Esophagus squamous epithelium (tissue), 5 donors: ENCODE data around the gene ZEB2. TPM values are rescaled to one million over a fixed set of nuclear protein-coding genes. Genes with fewer than 3 reads are reported as not detected.

Experiments used
- DNase-seq: peaks from one replicate; lab custom pipeline; 2025; lab: John Stamatoyannopoulos, UW
- H3K27ac ChIP-seq, 4 donors: fragments of 200-600 bp; sonication (generic); one replicate each; pipeline ENCODE4 v1.5.1; 2016 to 2019; ENCODE audit warnings: mild to moderate bottlenecking in 1 of 4
- H3K27me3 ChIP-seq, 4 donors: fragments of 200-600 bp; sonication (generic); 1 replicate in 3 of 4; 2 replicates in 1 of 4; pipeline versions ENCODE4 v1.5.1 to v1.6.0; 2017 to 2021; ENCODE audit warnings: antibody characterized with exemption in 1 of 4
- H3K36me3 ChIP-seq, 3 donors: fragments of 200-600 bp; sonication (generic); one replicate each; pipeline ENCODE4 v1.5.1; 2016 to 2019
- H3K4me1 ChIP-seq, 3 donors: fragments of 200-600 bp; sonication (generic); one replicate each; pipeline ENCODE4 v1.5.1; 2017 to 2019
- H3K4me3 ChIP-seq, 4 donors: fragments of 200-600 bp; sonication (generic); 1 replicate in 3 of 4; 2 replicates in 1 of 4; pipeline ENCODE4 v1.5.1; 2016 to 2019; ENCODE audit warnings: mild to moderate bottlenecking in 2 of 4, moderate library complexity in 1 of 4
- H3K9me3 ChIP-seq, 3 donors: fragments of 200-600 bp; sonication (generic); one replicate each; pipeline ENCODE4 v1.5.1; 2016 to 2019
- CTCF ChIP-seq, 6 experiments: fragments of 450-650 bp in 4 of 6; fragments of 200-600 bp in 2 of 6; sonication (generic) in 2 of 6; IDR thresholded peaks; one replicate each; pipeline ENCODE4 v1.5.1; 2016 to 2019; ENCODE audit warnings: antibody characterized with exemption in 6 of 6, mild to moderate bottlenecking in 4 of 6, moderate library complexity in 4 of 6
- POLR2A ChIP-seq, 4 donors: fragments of 450-650 bp; IDR thresholded peaks; one replicate each; pipeline ENCODE4 v1.6.1; 2017; ENCODE audit warnings: antibody characterized with exemption in 4 of 4, mild to moderate bottlenecking in 4 of 4, moderate library complexity in 3 of 4
- WGBS, 2 donors: methylation state at CpG; one replicate each; pipeline ENCODE4 v1.1.5; 2018; 5-methylcytosine and 5-hydroxymethylcytosine counted together
- intact Hi-C: fragments of 100-400 bp; cut with DNase I; formaldehyde crosslinking; loops from one replicate; pipeline ENCODE4 v1.15.0; 2022
- total RNA-seq, 4 donors: library from RNA; depleted of rRNA; stranded (reverse); fragments of >200 nt; gene quantifications; one replicate each; pipeline ENCODE4 v1.1.0, GENCODE V29; 2016
- donor health status: DM: yes; HTN: yes; CAD: no.

ZEB2 gene
- total RNA-seq, 4 donors from 2014 or later: 3.1 to 56.5 (median 15.7) TPM

DNA sequence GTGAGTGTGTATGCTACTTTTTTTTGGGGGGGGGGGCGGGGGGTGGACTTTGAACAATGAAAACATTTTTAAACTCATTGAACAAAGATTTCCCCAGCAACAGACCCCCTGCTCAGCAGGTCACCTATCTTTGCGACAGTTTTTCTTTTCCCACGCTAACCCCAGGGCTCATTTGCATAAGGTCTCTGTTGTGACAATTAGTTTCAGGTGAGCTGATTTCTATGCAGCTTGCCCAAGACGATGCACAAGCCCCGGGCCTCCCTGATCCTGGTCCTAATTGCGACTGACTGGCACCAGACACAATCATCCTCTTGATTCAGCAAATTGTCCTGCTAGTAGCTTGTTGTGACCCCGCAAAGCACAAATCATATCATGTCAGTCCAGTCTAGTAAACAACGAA, 40.3 kb downstream of the ZEB2 start:
- WGBS, 2 donors: 62 to 64% methylated on average over 8 of the region's 8 CpGs
- no peak overlapping the region for H3K4me3 ChIP-seq
- TF ChIP-seq POLR2A (IDR thresholded peaks at IDR 0.05): no peak
- TF ChIP-seq CTCF (IDR thresholded peaks at IDR 0.05): no peak
- intact Hi-C loops: no loop called here
- no peak for DNase-seq
- H3K27me3 ChIP-seq: no peaks in the 10 kb centered on the region
- no peaks in the 10 kb centered on the region for H3K36me3 ChIP-seq
- peaks cover 0 to 62% (median 13%) of the 10 kb centered on the region in 3 donors for H3K4me1 ChIP-seq
- H3K27ac ChIP-seq: peak overlapping the region in 2 of 4 donors; percentile 13 to 61
- no peaks in the 10 kb centered on the region for H3K9me3 ChIP-seq

GRCh38 chr2:144479138-144479537, 40.8 kb downstream of the ZEB2 start:
- Histone ChIP-seq H3K9me3 (no peaks in the 10 kb centered on the region), H3K27ac (peak overlapping the region in 3 of 4 donors; percentile 13 to 61 (median 35)), H3K27me3 (no peaks in the 10 kb centered on the region), H3K4me1 (peaks cover 0 to 62% (median 11%) of the 10 kb centered on the region in 3 donors), H3K4me3 (no peak overlapping the region), H3K36me3 (no peaks in the 10 kb centered on the region)
- DNase-seq: no peak
- intact Hi-C loops: no loop called here
- WGBS, 2 donors: 60 to 67% methylated on average over 3 to 4 of the region's 4 CpGs
- TF ChIP-seq POLR2A (IDR thresholded peaks at IDR 0.05): no peak
- TF ChIP-seq CTCF (IDR thresholded peaks at IDR 0.05): no peak

GRCh38 chr2:144477957-144478311, 42.0 kb downstream of the ZEB2 start:
- Histone ChIP-seq H3K9me3 (no peaks in the 10 kb centered on the region), H3K27me3 (no peaks in the 10 kb centered on the region), H3K36me3 (no peaks in the 10 kb centered on the region), H3K4me1 (peaks cover 0 to 69% (median 11%) of the 10 kb centered on the region in 3 donors), H3K4me3 (peak overlapping the region in 1 of 4 donors; percentile 18), H3K27ac (peak overlapping the region in 3 of 4 donors; percentile 17 to 50 (median 37))
- DNase-seq: no peak
- 66 to 68% methylated on average over 7 of the region's 7 CpGs for WGBS, 2 donors
- no peak for TF ChIP-seq CTCF (IDR thresholded peaks at IDR 0.05)
- no peak for TF ChIP-seq POLR2A (IDR thresholded peaks at IDR 0.05)
- intact Hi-C loops: no loop called here

GRCh38 chr2:144477281-144477956, 42.5 kb downstream of the ZEB2 start:
- Histone ChIP-seq H3K27me3 (no peaks in the 10 kb centered on the region), H3K9me3 (no peaks in the 10 kb centered on the region), H3K27ac (peak overlapping the region in 3 of 4 donors; percentile 5 to 50 (median 37)), H3K4me1 (peaks cover 0 to 75% (median 11%) of the 10 kb centered on the region in 3 donors), H3K36me3 (no peaks in the 10 kb centered on the region), H3K4me3 (peak overlapping the region in 1 of 4 donors; percentile 18)
- TF ChIP-seq CTCF (IDR thresholded peaks at IDR 0.05) (no peak), POLR2A (IDR thresholded peaks at IDR 0.05) (no peak)
- no peak for DNase-seq
- 49 to 57% methylated on average over 4 of the region's 4 CpGs for WGBS, 2 donors
- intact Hi-C loops: no loop called here

DNA sequence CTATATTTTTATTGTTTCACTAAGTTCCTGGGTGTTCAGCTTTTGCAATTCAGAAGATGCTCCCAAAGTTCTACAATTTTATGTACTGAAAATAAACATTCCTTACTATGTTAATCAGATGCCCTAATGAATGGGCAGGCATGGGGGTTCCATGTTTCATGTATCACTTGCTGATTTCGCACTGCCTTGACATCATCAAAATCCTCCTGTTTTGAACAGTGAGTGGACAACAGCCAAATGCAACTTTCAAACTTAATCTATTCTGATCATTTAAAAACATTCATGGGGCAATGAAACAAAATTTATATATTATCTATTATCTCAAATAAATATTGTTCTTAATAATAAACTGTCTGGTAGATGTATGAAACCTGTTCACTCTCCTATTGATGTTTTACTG, 43.2 kb downstream of the ZEB2 start:
- no peak for DNase-seq
- no peaks in the 10 kb centered on the region for H3K9me3 ChIP-seq
- intact Hi-C loops: no loop called here
- no peak overlapping the region for H3K4me3 ChIP-seq
- WGBS, 2 donors: 79 to 84% methylated on average over 1 of the region's 1 CpG
- H3K4me1 ChIP-seq: peaks cover 0 to 73% (median 11%) of the 10 kb centered on the region in 3 donors
- no peaks in the 10 kb centered on the region for H3K27me3 ChIP-seq
- TF ChIP-seq POLR2A (IDR thresholded peaks at IDR 0.05) (no peak), CTCF (IDR thresholded peaks at IDR 0.05) (no peak)
- no peaks in the 10 kb centered on the region for H3K36me3 ChIP-seq
- no peak overlapping the region for H3K27ac ChIP-seq
